GM21367 (cell line): ENCODE results near the gene TBC1D20.

ENCODE experiments used
- ATAC-seq: cut with Tn5 transposase; IDR thresholded peaks from one replicate; pipeline ENCODE4 v1.9.1; 2021; ENCODE audit not compliant: unreplicated experiment

TBC1D20 gene

DNA sequence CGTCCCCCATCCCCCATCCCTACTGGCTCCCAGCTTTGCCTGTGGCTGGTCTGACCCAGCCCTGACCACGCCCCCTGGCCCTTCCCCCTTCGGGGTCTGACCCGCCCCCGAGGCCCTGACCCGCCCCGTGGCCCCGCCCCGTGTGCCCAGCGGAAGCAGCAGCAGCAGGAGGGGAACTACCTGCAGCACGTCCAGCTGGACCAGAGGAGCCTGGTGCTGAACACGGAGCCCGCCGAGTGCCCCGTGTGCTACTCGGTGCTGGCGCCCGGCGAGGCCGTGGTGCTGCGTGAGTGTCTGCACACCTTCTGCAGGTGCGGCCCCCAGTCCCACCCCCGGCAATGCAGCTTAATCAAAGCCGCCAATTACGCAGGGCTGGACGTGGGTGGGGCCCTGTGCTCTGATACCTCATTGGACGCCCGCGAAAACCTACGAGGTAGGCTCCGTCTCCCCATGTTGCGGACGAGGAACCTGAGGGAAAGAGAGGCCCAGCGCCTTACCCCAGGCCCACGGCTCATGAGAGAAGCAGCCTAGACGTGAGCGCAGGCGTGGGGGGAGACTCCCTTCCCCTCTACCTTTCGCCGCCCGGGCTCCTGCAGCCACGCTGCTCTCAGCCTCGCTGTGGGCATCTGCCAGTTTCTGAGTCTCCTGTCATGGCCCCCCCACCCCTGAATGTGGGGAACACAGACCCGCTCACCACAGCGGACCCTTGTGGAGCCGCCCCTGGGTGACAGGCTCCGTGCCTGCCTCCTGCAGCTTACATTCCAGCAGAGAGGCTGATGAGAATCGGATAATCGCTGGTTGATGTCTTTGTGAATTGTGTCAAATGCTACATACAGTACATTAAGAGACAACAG is 41.4 kb downstream of the TBC1D20 start:
- no peak for ATAC-seq

DNA sequence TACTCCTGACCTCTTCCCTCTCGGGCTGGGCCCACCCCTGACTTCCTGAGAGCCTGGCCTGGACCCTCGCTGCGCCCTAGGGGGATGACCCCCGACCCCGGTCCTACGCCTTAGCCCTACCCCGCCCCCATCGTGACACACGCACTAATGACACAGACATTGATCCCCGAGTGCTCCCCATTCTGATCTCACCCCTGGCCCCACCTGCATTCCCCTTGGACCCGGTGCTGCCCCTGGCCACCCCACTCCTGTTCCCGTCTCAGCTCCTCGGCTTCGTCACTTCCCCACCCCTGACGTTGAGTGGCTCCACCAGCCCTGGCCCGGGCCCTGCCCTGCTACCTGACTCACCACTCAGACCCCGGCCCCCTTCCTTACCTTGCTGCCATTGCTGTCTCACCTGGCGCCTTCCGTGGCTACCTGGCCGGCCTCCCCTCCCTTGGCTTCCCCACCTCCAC is 42.1 kb downstream of the TBC1D20 start:
- ATAC-seq = no peak

DNA sequence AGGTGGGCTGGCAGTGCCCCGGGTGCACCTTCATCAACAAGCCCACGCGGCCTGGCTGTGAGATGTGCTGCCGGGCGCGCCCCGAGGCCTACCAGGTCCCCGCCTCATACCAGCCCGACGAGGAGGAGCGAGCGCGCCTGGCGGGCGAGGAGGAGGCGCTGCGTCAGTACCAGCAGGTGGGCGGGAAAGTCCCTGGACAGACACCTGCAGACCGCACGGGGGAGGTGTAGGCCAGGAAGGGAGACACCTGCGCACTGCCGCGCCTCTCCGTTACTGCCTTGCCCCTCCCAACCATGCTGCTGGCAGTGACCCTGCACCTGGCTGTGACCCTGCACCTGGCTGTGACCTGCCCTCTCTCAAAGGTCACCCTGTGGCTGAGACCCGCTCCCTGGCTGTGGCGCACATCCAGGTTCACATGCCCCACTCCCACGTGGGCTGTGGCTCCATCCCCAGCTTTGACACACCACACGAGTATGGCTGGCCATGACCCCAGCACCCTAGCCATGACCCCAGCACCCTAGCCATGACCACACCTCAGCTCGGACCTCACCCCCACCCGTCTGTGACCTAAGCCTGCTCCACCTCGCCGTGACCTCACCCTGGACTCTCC is 42.7 kb downstream of the TBC1D20 start:
- ATAC-seq = no peak

DNA sequence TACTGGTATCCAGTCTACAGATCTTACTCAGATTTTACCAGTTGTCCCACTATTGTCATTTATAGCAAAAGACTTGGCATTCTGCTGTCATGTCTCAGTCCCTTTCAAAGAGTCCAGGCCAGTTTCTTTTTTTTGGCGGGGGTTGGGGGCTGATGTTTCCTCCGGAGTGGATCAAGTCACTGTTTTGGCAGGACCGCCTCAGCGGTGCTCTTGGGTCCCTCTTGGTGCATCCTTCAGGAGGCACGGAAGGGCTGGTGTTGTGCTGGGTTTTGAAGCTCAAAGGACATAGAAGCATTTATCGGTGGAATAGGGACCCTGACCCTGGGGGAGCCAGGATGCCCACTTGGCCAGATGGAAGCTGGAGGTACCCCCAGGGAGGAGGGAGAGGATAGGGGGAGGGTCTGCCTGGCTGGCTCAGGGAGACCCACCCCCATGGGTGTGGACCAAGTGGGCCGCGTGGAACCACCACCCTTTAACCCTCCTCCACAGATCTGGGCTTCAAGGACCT is 43.4 kb downstream of the TBC1D20 start:
- ATAC-seq = no peak

DNA sequence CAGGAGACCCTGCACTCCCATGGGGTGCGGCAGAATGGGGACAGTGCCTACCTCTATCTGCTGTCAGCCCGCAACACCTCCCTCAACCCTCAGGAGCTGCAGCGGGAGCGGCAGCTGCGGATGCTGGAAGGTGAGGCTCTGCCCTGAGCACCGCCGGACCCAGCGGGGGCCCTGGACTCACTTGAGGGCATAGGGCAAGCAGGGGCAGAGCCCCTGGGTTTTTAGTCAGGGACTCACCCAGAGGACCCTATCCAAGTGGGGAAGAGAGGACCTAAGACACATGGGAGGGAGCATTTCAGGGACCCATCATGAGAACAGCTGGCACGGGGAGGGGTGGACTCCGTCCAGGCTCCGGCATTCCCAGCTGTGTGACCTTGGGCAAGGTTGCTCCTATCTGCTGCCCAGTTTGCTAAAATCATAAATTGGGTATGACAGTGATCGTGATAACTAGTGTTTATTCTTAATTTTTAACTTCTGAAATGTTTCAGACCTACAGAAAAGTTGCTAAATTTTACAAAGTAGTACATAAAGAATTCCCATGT is 44.5 kb downstream of the TBC1D20 start:
- ATAC-seq = no peak

DNA sequence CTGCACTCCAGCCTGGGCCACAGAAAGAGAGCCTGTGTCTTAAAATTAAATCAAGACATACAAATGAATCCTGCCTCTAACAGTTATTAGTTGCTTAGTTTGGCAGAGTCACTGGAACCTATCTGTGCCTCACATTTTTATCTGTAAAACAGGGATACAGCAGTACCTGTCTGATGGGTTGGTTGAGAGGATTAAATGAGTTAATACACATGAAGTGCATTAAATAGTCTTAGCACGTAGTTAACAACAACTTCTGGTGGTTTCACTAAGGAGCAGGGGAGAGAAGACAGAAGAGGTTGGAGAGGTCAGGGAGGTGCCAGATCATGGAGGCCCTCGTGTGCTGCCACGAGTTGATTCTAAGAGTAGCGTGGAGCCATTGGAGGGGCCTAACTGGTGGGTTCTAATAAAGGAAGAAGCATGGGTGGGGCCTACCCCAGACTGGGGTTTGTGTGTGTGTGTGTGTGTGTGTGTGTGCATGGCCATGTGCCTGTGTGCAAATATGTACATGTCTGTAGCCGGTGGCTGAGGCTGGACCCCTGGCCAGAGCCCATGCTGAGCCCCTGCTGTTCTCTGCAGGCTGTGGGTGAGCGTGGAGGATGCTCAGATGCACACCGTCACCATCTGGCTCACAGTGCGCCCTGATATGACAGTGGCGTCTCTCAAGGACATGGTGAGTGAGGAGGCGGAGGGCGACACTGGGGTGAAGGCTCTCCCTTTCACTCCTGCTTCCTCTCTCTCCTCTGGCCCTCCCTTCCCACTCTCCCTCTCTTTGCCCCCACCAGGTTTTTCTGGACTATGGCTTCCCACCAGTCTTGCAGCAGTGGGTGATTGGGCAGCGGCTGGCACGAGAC is 45.2 kb downstream of the TBC1D20 start:
- ATAC-seq = no peak

DNA sequence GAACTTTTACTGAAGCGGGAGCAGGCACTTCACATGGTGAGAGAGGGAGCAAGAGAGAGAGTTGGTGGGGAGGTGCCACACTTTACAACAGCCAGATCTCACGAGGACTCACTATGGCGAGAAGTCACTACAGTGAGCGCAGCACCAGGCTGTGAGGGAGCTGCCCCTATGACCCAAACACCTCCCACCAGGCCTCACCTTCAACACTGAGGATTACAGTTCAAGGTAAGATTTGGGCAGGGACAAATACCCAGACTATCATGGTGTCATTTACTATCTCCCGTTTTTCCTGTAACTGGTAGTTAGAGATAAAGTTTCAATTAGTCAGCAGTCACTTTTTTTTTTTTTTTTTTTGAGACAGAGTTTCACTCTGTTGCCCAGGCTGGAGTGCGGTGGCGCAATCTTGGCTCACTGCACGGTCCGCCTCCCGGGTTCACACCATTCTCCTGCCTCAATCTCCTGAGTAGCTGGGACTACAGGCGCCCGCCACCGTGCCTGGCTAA is 46.5 kb downstream of the TBC1D20 start:
- no peak for ATAC-seq

DNA sequence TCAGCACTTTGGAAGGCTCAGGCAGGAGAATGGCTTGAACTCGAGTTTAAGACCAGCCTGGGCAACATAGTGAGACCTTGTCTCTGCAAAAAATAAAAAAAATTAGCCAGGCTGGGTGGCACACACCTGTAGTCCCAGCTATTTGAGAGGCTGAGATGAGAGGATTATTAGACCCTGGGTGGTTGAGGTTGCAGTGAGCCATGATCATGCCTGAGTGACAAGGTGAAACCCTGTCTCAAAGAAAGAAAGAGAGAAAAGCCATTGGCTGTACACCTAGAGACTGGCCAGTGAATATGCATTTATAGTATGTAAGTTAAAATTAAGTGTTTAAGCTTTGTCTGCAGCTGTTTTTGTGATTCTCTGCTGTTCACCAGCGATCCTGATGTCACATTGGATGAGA is 48.2 kb downstream of the TBC1D20 start:
- ATAC-seq = no peak

DNA sequence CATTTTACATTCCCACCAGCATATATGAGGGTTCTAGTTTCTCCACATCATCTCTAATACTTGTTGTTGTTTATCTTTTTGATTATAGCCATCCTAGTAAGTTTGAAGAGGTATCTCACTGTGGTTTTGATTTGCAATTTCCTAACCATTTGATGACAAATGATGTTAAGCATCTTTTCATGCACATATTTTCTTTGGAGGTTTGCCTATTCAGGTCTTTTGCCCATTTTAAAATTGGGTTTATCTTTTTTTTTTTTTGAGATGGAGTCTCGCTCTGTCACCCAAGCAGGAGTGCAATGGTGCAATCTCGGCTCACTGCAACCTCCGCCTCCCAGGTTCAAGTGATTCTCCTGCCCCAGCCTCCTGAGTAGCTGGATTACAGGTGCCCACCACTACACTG is 50.3 kb downstream of the TBC1D20 start:
- no peak for ATAC-seq

DNA sequence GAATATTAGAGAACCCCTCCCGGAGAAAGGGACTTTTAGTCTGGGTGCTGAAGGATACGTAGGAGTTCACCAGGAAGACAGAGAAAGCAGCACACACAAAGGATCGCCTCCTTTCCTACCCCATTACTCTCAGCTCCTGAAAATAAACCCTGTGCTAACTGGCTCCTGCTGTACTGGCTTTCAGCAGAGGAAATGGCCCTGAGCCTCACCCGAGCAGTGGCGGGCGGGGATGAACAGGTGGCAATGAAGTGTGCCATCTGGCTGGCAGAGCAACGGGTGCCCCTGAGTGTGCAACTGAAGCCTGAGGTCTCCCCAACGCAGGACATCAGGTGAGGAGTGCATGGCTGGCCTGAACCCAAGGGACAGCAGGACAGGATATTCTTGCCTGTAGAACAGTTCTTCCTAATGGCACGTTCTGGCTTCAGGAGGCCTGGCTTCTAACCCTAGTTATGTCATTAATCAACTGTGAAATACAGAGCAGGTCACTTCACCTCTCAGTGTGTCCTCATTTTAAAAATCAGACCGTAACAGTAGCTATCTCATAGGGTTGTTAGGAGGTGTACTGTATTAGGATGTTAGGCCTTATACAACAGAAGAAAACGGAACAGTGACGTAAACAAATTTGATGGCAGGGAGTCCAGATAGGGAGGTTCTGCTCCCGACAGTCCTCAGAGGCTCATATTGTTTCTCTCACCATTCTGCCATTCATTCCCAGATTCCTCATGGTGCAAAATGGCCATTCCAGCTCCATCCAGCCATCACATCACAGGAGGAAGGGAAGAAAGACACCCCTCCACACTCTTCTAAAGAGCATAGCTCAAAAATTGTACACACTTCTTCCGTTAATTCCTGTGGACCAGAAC is 52.4 kb downstream of the TBC1D20 start:
- ATAC-seq = no peak

DNA sequence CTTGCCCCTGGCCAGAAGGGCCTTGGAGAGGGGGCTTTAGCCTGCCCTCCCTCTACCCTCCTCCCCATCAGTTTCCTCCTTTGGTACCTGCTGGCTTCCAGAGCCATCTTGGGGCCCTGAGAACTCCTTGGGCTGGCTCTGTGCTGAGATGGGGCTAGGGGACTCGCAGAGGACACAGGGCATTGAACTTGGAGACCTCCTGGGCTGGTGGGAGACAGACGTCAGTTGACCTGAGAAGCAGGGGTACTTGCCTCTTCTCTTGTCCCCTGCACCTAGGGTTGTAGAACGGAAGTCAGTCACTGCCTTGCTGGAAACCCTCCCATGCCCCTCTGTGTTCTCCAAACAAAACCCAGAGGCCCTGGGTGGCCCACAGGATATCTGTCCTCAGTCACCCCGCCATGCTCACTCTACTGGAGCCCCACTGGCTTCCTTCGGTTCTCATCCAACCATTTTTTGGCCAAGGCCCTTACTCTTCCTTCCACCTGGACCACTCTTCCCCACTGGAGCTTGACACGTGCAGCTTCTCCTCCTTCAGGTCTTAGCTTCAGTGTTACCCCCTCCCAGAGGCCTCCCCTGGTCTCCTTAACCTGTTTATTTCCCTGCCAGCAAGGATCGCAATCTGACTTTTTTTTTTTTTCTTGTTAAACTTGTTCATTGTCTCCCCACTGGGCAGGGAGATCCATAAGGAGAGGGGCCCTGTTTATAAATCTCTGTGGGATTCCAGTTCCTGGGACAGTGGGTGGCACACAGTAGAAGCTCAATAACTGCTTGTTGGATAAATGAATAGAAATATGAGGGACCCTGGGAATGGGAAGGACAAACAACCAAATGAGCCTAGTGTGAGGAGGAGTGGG is 53.3 kb downstream of the TBC1D20 start:
- ATAC-seq = peak; percentile 11

DNA sequence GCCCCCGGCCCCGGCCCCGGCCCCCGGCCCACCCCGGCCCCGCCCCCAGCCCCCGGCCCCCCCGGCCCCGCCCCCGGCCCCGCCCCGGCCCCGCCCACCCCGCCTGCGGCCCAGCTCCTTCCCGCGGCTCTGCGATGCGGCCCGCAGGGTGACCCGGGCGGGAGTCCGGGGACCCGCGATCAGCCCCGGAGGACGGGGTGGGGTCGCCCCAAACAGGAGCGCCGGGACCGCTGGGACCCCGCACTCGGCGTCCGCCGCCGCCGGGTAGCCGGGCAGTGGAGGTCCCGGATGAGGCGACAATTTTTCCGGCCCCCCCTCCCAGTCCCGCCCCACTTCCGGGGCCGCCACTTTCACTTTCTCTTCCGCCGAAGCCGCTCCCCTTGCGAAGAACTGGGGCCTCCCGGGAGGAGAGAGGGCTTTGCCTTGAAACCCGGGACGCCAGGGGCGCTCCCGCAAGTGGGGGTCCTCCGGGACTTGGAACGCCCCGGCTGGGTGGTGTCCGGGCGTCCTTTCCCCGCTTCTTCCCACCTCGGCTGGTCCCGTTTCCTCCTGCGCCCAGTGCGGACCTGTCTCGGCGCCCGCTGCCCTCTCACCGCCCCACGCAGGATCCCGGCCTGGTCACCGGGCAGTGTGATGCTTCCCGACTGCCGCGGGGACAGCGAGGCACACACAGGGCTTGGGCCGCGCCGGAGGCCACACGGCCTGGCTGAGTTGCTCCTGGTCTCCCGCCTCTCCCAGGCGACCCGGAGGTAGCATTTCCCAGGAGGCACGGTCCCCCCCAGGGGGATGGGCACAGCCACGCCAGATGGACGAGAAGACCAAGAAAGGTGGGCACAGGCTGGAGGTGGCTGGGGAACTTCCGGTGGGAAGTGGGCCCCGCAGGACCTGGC is 54.1 kb downstream of the TBC1D20 start, which contains the start of gene RBCK1:
RBCK1 (plus strand) TSS at position 347 of the 890 bp plus-strand sequence; CDS start at position 806, 459 bp downstream.
- ATAC-seq = peak; percentile 53

DNA sequence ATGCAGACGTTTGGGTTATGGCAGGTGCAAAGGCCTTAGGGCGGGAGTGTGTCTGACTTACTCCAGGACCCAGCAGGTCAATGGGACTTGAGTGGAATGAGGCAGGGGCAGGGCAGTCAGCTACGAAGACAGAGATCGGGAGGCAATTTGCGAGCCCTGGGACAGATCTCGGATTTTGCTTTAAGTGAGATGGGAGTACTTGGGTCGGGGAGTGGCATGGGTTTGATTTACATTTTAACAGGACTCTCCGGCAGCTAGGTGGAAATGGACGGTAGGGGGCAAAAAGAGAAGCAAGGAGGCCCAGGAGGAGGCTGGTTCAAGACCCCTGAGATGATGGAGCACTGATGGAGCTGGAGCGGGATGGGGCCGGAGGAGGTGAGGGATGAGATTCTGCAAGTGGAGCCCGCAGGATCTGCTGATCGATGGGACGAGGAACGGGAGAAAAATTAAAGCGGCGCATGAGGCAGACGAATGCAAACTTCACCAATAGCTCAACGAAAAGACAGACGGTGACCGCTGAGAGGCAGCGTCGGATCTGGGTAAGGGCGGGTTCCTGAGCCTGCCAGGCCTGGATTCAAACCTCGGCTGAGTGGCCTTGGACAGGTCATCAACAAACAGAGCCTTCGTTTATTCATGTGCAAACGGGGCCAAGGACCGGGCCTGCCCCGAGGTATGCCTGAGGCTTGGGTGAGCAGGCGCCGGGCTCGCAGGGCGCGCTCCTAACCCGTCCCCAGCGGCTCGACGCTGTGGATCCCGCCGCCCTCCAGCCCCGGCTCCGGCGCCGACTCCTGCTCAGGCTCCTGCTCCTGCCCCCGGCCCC is 55.0 kb downstream of the TBC1D20 start:
- ATAC-seq = peak; percentile 55

DNA sequence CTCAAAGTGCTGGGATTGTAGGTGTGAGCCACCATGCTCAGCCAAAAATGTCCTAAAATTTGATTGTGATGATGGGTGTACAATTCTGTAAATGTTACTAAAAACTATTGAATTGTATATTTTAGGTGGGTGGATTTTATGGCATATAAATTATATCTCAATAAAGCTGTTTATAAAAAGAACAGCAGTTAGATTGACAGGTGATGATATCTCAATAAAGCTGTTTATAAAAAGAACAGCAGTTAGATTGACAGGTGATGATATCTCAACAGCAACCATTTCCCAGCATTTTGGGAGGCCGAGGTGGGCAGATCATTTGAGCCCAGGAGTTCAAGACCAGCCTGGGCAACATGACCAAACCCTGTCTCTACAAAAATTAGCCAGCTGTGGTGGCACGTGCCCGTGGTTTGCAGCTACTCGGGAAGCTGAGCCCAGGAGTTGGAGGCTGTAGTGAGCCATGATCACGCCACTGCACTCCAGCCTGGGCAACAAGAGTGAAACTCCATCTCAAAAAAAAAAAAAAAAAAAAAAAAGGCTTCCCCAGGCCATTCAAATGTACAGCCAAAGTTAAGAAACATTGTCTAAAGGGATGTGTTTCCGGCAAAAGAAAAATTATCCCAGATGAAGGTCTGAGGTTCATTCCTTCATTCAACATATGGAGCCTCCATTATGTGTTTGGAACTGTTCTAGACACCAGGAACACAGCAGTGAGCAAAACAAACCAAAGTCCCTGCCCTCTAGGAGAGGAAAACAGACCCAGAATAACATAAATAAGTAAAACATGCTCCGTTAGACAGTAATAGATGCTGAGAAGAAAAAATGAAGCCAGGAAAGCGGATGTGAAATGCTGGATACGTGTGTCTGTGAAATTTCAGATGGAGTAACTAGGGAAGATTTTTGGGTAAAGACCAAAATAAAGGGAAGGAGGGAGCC is 55.9 kb downstream of the TBC1D20 start:
- ATAC-seq = no peak

DNA sequence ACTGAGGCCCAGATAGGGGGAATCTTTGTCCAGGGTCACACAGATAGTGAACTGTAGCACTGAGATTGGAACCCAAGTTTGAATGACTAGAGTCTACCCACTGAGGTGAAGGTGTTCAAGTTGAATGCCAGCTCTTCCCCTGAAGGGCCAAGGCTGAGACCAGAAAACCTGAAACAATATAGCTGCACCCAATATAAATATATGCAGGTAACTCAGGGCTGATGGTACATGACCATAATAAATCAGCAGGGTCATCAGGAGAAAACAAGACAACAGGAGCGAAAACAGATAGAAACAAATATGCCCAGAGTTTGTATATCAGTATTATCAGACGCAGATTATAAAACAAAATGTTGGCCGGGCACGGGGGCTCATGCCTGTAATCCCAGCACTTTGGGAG is 58.2 kb downstream of the TBC1D20 start:
- no peak for ATAC-seq

DNA sequence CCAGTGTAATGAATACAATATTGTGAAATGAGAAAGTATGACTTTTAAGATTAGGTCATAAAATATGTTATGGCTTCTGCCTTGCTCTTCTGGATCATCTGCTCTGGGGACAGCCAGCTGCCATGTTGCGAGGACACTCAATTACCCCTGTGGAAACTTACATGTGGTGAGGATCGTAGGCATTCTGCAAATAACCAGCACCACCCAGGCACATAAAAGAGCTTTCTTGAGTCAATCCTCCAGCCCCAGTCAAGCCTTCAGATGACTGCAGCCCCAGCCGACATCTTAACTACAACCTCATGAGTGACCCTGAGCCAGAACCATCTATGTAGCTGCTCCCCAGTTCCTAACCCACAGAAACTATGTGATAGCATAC is 58.8 kb downstream of the TBC1D20 start:
- ATAC-seq = no peak
